Transverse colon (tissue), 4 donors: ENCODE results near the gene KCNN3. TPM values are rescaled to one million over a fixed set of nuclear protein-coding genes. Genes with fewer than 3 reads are reported as not detected.

Source experiments
- DNase-seq: peaks from one replicate; pipeline ENCODE4 v3.0.0-alpha.2; 2019
- H3K27ac ChIP-seq, 4 donors: fragments of 200-600 bp; sonication (generic); 2 replicates each; pipeline ENCODE4 v1.5.1; 2016 to 2018; ENCODE audit warnings: inconsistent platforms in 4 of 4
- H3K27me3 ChIP-seq: fragments of 200-600 bp; sonication (generic); 2 replicates; pipeline ENCODE4 v1.5.1; 2017; ENCODE audit warnings: inconsistent platforms
- H3K36me3 ChIP-seq, 4 donors: fragments of 200-600 bp; sonication (generic); 2 replicates each; pipeline ENCODE4 v1.5.1; 2017 to 2019; ENCODE audit warnings: inconsistent platforms in 4 of 4
- H3K4me1 ChIP-seq, 4 donors: fragments of 200-600 bp; sonication (generic); 2 replicates each; pipeline ENCODE4 v1.5.1; 2017 to 2020; ENCODE audit warnings: inconsistent platforms in 4 of 4
- H3K4me3 ChIP-seq, 4 donors: fragments of 200-600 bp; sonication (generic); 1 replicate in 1 of 4; 2 replicates in 3 of 4; pipeline versions ENCODE4 v1.5.1 to v1.6.1; 2017 to 2019; ENCODE audit warnings: inconsistent platforms in 4 of 4
- H3K9me3 ChIP-seq, 2 donors: fragments of 200-600 bp; sonication (generic); 2 replicates each; pipeline ENCODE4 v1.5.1; 2017 to 2019; ENCODE audit warnings: inconsistent platforms in 2 of 2
- EP300 ChIP-seq: sonication (generic); formaldehyde crosslinking; IDR thresholded peaks from one replicate; pipeline ENCODE4 v1.6.1; 2017; ENCODE audit warnings: antibody characterized with exemption, low read depth
- POLR2A ChIP-seq: fragments of 450-650 bp; IDR thresholded peaks from one replicate; pipeline ENCODE4 v1.6.1; 2016; ENCODE audit warnings: antibody characterized with exemption, mild to moderate bottlenecking, moderate library complexity
- POLR2AphosphoS5 ChIP-seq, 3 donors: sonication (generic); formaldehyde crosslinking; IDR thresholded peaks; one replicate each; pipeline ENCODE4 v1.6.1; 2016; ENCODE audit warnings: antibody characterized with exemption in 3 of 3
- WGBS, 2 donors: methylation state at CpG; one replicate each; pipeline ENCODE4 v1.1.5; 2018; ENCODE audit warnings: low coverage in 1 of 2; 5-methylcytosine and 5-hydroxymethylcytosine counted together
- in situ Hi-C, 4 donors: fragments of 200-750 bp; cut with MboI; loops; one replicate each; pipeline versions ENCODE4 v1.15.0 to v1.15.1; 2017; ENCODE audit warnings: low sequenced_read_pairs in 3 of 4, low pct_ligation_motif_present in 1 of 4, low pct_unique_long_range_greater_than_20kb in 1 of 4
- intact Hi-C: fragments of 100-400 bp; cut with DNase I; formaldehyde crosslinking; loops from one replicate; pipeline ENCODE4 v1.15.1; 2023; ENCODE audit warnings: low total_unique reads
- total RNA-seq, 4 donors: library from RNA; depleted of rRNA; stranded (reverse); fragments of >200 nt; gene quantifications; one replicate each; pipeline ENCODE4 v1.1.0, GENCODE V29; 2016
- TF ChIP-seq, protein P1 (sequence below), 5 experiments: fragments of 200-600 bp in 3 of 5; fragments of 450-650 bp in 2 of 5; sonication (generic) in 3 of 5; IDR thresholded peaks; 1 replicate in 2 of 5; 2 replicates in 3 of 5; pipeline ENCODE4 v1.5.1; 2016 to 2017; ENCODE audit warnings: antibody characterized with exemption in 5 of 5, inconsistent platforms in 3 of 5, mild to moderate bottlenecking in 2 of 5, moderate library complexity in 1 of 5

The KCNN3 gene
- total RNA-seq, 4 donors from 2014 or later: 2.3 to 5.0 (median 3.5) TPM

DNA sequence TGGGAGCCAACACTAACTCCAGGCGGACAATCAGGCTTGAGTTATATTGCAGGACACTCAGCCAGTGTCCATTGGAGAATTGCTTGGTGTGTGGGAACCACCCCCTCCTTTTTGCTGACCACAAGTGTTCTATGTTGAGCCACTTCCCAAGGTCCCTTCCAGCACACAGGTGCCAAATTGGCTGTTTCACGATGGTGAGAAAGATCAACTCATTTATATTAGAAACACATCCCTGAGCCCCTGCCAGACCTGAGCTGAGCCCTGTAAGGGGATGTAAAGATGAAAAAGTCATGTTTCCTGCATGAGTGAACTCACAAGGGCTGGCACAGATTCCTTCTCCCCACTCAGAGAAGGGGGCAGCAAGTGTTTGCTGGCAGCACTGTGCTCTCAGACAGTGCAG is 96.5 kb downstream of the KCNN3 start:
- intact Hi-C loops: no loop called here
- no peak overlapping the region for H3K27ac ChIP-seq
- TF ChIP-seq EP300 (no peak), POLR2AphosphoS5 (IDR thresholded peaks at IDR 0.05) (no peak), POLR2A (no peak)
- TF ChIP-seq, protein P1, sequence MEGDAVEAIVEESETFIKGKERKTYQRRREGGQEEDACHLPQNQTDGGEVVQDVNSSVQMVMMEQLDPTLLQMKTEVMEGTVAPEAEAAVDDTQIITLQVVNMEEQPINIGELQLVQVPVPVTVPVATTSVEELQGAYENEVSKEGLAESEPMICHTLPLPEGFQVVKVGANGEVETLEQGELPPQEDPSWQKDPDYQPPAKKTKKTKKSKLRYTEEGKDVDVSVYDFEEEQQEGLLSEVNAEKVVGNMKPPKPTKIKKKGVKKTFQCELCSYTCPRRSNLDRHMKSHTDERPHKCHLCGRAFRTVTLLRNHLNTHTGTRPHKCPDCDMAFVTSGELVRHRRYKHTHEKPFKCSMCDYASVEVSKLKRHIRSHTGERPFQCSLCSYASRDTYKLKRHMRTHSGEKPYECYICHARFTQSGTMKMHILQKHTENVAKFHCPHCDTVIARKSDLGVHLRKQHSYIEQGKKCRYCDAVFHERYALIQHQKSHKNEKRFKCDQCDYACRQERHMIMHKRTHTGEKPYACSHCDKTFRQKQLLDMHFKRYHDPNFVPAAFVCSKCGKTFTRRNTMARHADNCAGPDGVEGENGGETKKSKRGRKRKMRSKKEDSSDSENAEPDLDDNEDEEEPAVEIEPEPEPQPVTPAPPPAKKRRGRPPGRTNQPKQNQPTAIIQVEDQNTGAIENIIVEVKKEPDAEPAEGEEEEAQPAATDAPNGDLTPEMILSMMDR (IDR thresholded peaks at IDR 0.05): no peak
- H3K4me3 ChIP-seq: no peak overlapping the region
- in situ Hi-C loops: no loop called here
- no peaks in the 10 kb centered on the region for H3K4me1 ChIP-seq
- no peaks in the 10 kb centered on the region for H3K9me3 ChIP-seq
- no peak for DNase-seq
- no peaks in the 10 kb centered on the region for H3K36me3 ChIP-seq
- no peaks in the 10 kb centered on the region for H3K27me3 ChIP-seq
- WGBS, 2 donors: 52% methylated on average over 2 of the region's 2 CpGs; no CpG with 5 or more reads in 1 of the 2 donors

- Histone ChIP-seq H3K27me3 (no peaks in the 10 kb centered on the region), H3K4me1 (no peaks in the 10 kb centered on the region), H3K4me3 (no peak overlapping the region), H3K9me3 (no peaks in the 10 kb centered on the region), H3K36me3 (no peaks in the 10 kb centered on the region), H3K27ac (no peak overlapping the region)
- DNase-seq: no peak
- TF ChIP-seq, protein P1 (IDR thresholded peaks at IDR 0.05): no peak
- no peak for TF ChIP-seq EP300
- TF ChIP-seq POLR2A: no peak
- TF ChIP-seq POLR2AphosphoS5 (IDR thresholded peaks at IDR 0.05): no peak
- WGBS, 2 donors: 40 to 63% methylated on average over 2 to 17 of the region's 17 CpGs
- intact Hi-C loops (no loop called here), in situ Hi-C loops (no loop called here)
Observed at GRCh38 chr1:154772606-154773506, 97.2 kb downstream of the KCNN3 start.

- no peaks in the 10 kb centered on the region for H3K9me3 ChIP-seq
- 97% methylated on average over 23 of the region's 23 CpGs; no CpG with 5 or more reads in 1 of the 2 donors for WGBS, 2 donors
- intact Hi-C loops (no loop called here), in situ Hi-C loops (no loop called here)
- no peaks in the 10 kb centered on the region for H3K36me3 ChIP-seq
- no peak for TF ChIP-seq EP300
- TF ChIP-seq, protein P1 (IDR thresholded peaks at IDR 0.05): no peak
- no peak for TF ChIP-seq POLR2A
- TF ChIP-seq POLR2AphosphoS5 (IDR thresholded peaks at IDR 0.05): no peak
- no peaks in the 10 kb centered on the region for H3K4me1 ChIP-seq
- no peak overlapping the region for H3K4me3 ChIP-seq
- no peak overlapping the region for H3K27ac ChIP-seq
- DNase-seq: no peak
- no peaks in the 10 kb centered on the region for H3K27me3 ChIP-seq
Observed at GRCh38 chr1:154772056-154772455, 98.0 kb downstream of the KCNN3 start.

DNA sequence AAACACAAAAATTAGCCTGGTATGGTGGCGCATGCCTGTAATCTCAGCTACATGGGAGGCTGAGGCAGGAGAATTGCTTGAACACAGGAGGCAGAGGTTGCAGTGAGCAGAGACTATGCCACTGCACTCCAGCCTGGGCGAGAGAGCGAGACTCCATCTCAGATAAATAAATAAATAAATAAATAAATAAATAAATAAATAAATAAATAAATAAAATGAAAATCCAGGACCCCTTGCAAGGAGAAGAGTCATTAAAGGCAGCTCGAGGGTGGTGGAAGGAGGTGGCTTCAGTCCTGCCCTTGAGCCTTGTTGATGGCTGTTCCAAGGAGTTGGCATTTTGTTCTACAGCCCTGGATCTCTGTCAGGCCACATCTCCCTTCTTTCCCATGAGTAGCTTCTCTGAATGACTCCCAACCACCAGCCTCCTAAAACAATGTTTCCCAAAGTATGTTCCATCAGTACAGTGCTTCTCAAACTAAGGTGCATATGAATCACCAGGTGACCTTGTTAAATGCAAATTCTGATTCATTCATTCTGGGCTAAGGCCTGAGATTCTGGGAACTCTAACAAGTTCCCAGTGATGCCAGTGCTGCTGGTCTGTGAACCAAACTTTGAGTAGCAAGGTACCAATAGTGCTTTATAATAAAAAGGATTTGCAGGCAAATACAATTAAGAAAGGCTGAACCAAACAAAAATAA is 99.0 kb downstream of the KCNN3 start:
- H3K27me3 ChIP-seq: peaks cover under 1% of the 10 kb centered on the region
- H3K27ac ChIP-seq: no peak overlapping the region
- in situ Hi-C loops: no loop called here
- H3K4me1 ChIP-seq: no peaks in the 10 kb centered on the region
- TF ChIP-seq, protein P1 (IDR thresholded peaks at IDR 0.05): no peak
- TF ChIP-seq POLR2A (no peak), EP300 (no peak), POLR2AphosphoS5 (IDR thresholded peaks at IDR 0.05) (no peak)
- H3K9me3 ChIP-seq: no peaks in the 10 kb centered on the region
- no peak overlapping the region for H3K4me3 ChIP-seq
- intact Hi-C loops: no loop called here
- WGBS, 2 donors: 83 to 94% methylated on average over 1 to 4 of the region's 4 CpGs
- H3K36me3 ChIP-seq: no peaks in the 10 kb centered on the region
- DNase-seq: no peak
